GM18499 (cell line): Measurements from ENCODE around the gene PTGER4.
"Not testable (repeated sequence)": the region's sequence is repeated elsewhere in the genome, so short reads cannot be mapped to it uniquely, and the experiment has no call there.

Source experiments
- ATAC-seq: cut with Tn5 transposase; IDR thresholded peaks from one replicate; pipeline ENCODE4 v1.9.1; 2021; ENCODE audit warnings: moderate number of reproducible peaks; ENCODE audit not compliant: insufficient read depth, unreplicated experiment

PTGER4 gene

GRCh38 chr5:40679913-40680681 is at the start of gene PTGER4:
PTGER4 (plus strand) TSS chr5:40679915; CDS start chr5:40680994, 1,079 bp downstream.
- peak; percentile 19 for ATAC-seq

- ATAC-seq: no peak
These were observed 49.6 kb upstream of the PTGER4 start for GRCh38 chr5:40630126-40630525.

GRCh38 chr5:40631236-40631635 is 48.5 kb upstream of the PTGER4 start:
- no peak for ATAC-seq

GRCh38 chr5:40634154-40634553 is 45.6 kb upstream of the PTGER4 start:
- ATAC-seq: no peak

GRCh38 chr5:40634593-40634992 is 45.1 kb upstream of the PTGER4 start:
- no peak for ATAC-seq

GRCh38 chr5:40639531-40639930 is 40.2 kb upstream of the PTGER4 start:
- not testable (repeated sequence) for ATAC-seq

GRCh38 chr5:40646266-40646665 is 33.4 kb upstream of the PTGER4 start:
- no peak for ATAC-seq

GRCh38 chr5:40648150-40648549 is 31.6 kb upstream of the PTGER4 start:
- ATAC-seq: no peak

- no peak for ATAC-seq
These were observed 30.2 kb upstream of the PTGER4 start for GRCh38 chr5:40649463-40650030.

GRCh38 chr5:40651201-40651600 is 28.5 kb upstream of the PTGER4 start:
- ATAC-seq: no peak

- no peak for ATAC-seq
These were observed 27.1 kb upstream of the PTGER4 start for GRCh38 chr5:40652441-40653220.

GRCh38 chr5:40653221-40654022 is 26.3 kb upstream of the PTGER4 start:
- no peak for ATAC-seq

GRCh38 chr5:40654377-40654991 is 25.2 kb upstream of the PTGER4 start:
- ATAC-seq: no peak

- ATAC-seq: no peak
These were observed 24.6 kb upstream of the PTGER4 start for GRCh38 chr5:40655138-40655537.

GRCh38 chr5:40656091-40656490 is 23.6 kb upstream of the PTGER4 start:
- not testable (repeated sequence) for ATAC-seq

- ATAC-seq: no peak
These were observed 22.9 kb upstream of the PTGER4 start for GRCh38 chr5:40656766-40657165.

GRCh38 chr5:40660751-40661150 is 19.0 kb upstream of the PTGER4 start:
- no peak for ATAC-seq

- no peak for ATAC-seq
These were observed 13.9 kb upstream of the PTGER4 start for GRCh38 chr5:40665635-40666298.

- ATAC-seq: no peak
These were observed 13.1 kb upstream of the PTGER4 start for GRCh38 chr5:40666657-40667056.
